Psoas muscle (tissue), 8 donors: Measurements from ENCODE around the gene EFNA2. TPM values are rescaled to one million over a fixed set of nuclear protein-coding genes. Genes with fewer than 3 reads are reported as not detected.

Experiments
- ATAC-seq, 4 donors: fragments of 200-7000 bp; cut with Tn5 transposase; one replicate each; pipeline ENCODE4 v1.9.1; 2020; ENCODE audit warnings: moderate library complexity in 3 of 4, mild to moderate bottlenecking in 2 of 4
- DNase-seq, 2 donors: peaks; one replicate each; pipeline ENCODE4 v3.0.0-alpha.2; 2020
- H3K27ac ChIP-seq: fragments of 200-600 bp; one replicate; pipeline ENCODE4 v1.8.0; 2022
- H3K27me3 ChIP-seq, 3 donors: fragments of 200-600 bp in 1 of 3; one replicate each; pipeline versions ENCODE4 v1.6.1 to v1.8.0; 2013 to 2022; ENCODE audit warnings: low read length in 2 of 3, mild to moderate bottlenecking in 2 of 3, moderate library complexity in 1 of 3; ENCODE audit not compliant: insufficient read depth in 3 of 3
- H3K36me3 ChIP-seq, 2 donors: fragments of 200-600 bp in 1 of 2; one replicate each; pipeline versions ENCODE4 v1.6.1 to v1.8.0; 2013 to 2022; ENCODE audit warnings: low read depth in 1 of 2, mild to moderate bottlenecking in 1 of 2, moderate library complexity in 1 of 2; ENCODE audit not compliant: insufficient read depth in 1 of 2
- H3K4me1 ChIP-seq: fragments of 200-600 bp; one replicate; pipeline ENCODE4 v1.8.0; 2022
- H3K4me3 ChIP-seq: fragments of 200-600 bp; one replicate; pipeline ENCODE4 v1.8.0; 2022; ENCODE audit warnings: mild to moderate bottlenecking
- H3K9me3 ChIP-seq: fragments of 200-600 bp; one replicate; pipeline ENCODE4 v1.8.0; 2022
- CTCF ChIP-seq: fragments of 200-600 bp; IDR thresholded peaks from one replicate; pipeline ENCODE4 v1.8.0; 2022; ENCODE audit warnings: antibody characterized with exemption
- WGBS, 3 donors: extraction: QIAGEN DNeasy Blood & Tissue Kit; methylation state at CpG; one replicate each; pipeline versions ENCODE4 v1.1.6 to v1.1.7; 2013; 5-methylcytosine and 5-hydroxymethylcytosine counted together
- intact Hi-C, 2 donors: fragments of 100-400 bp; cut with DNase I; formaldehyde crosslinking; loops; one replicate each; pipeline versions ENCODE4 v1.11.0 to v1.14.2; 2022
- polyA plus RNA-seq, 3 donors: library from polyadenylated mRNA; stranded (reverse); fragments of 200-250 nt; gene quantifications; one replicate each; pipeline ENCODE4 v1.2.3, GENCODE V29; 2013
- total RNA-seq, 4 donors: library from RNA; stranded (reverse); fragmentation: NEBNext Ultra II Directional in 2 of 4; extraction: Animal tissue kit (Norgen Biotek cat#: 25700) in 2 of 4; gene quantifications; one replicate each; pipeline versions ENCODE4 v1.2.1 to v1.2.4, GENCODE V29; 2021 to 2023
- donor health status: healthy with polysubstance abuse.
- donor health status: DM: no; HTN: no; CAD: no; lungs with moderate emphysema.
- donor health status: Bipolar disorder and iron deficiency.
- donor health status: healthy.
- donor health status: DM: yes; HTN: yes; CAD: no.
- donor health status: DM: no; HTN: no; CAD: no.
- donor health status: DM: no; HTN: no; CAD: no.
- donor health status: DM: yes; HTN: yes; CAD: no.

Gene EFNA2
- total and polyA plus RNA-seq, 7 donors = not detected

GRCh38 chr19:1349211-1349610 is 63.5 kb downstream of the EFNA2 start:
- H3K4me1 ChIP-seq = no peaks in the 10 kb centered on the region
- ATAC-seq = no peak
- intact Hi-C loops = no loop called here

GRCh38 chr19:1350867-1351266 is 65.2 kb downstream of the EFNA2 start:
- Histone ChIP-seq H3K27ac (no peak overlapping the region), H3K27me3 (peaks cover 0 to 8% (median 0%) of the 10 kb centered on the region in 3 donors), H3K4me1 (peaks cover 1% of the 10 kb centered on the region), H3K36me3 (no peaks in the 10 kb centered on the region), H3K9me3 (no peaks in the 10 kb centered on the region), H3K4me3 (no peak overlapping the region)
- TF ChIP-seq CTCF = no peak
- intact Hi-C loops = loop anchor here in 1 of 2 donors (5.0 kb wide), 1 partner anchor 116 kb away; no protein-coding TSS in a partner anchor
- DNase-seq (no peak), ATAC-seq (no peak)
- 29 to 45% (median 33%) methylated on average over 5 of the region's 5 CpGs for WGBS, 3 donors

More at GRCh38 chr19:1349211-1349610, 63.5 kb downstream of the EFNA2 start:
- peaks cover 0 to 8% (median 0%) of the 10 kb centered on the region in 3 donors for H3K27me3 ChIP-seq
- DNase-seq = no peak
- WGBS, 3 donors = 78 to 87% (median 79%) methylated on average over 18 of the region's 18 CpGs
- H3K36me3 ChIP-seq = no peaks in the 10 kb centered on the region
- H3K9me3 ChIP-seq = no peaks in the 10 kb centered on the region
- H3K4me3 ChIP-seq = no peak overlapping the region
- no peak overlapping the region for H3K27ac ChIP-seq
- no peak for TF ChIP-seq CTCF

Other genes with a start within 250 kb of the EFNA2 start
- gene ABCA7, start 245.8 kb upstream of the EFNA2 start, total RNA-seq = 10 to 100 TPM in 3 of 4 donors, 1 to 10 TPM in 1; 5.2 to 19.5 (median 16.5) TPM
- gene ABCA7, start 245.8 kb upstream of the EFNA2 start, polyA plus RNA-seq = 10 to 100 TPM in 1 of 3 donors, 1 to 10 TPM in 2; 2.6 to 10.1 (median 3.3) TPM
- gene ARHGAP45, start 218.7 kb upstream of the EFNA2 start, total RNA-seq = 1 to 10 TPM; 2.0 to 4.0 (median 3.2) TPM
- 1 to 10 TPM; 1.2 to 1.8 (median 1.8) TPM for gene ARHGAP45, start 218.7 kb upstream of the EFNA2 start, polyA plus RNA-seq
- gene POLR2E, start 190.5 kb upstream of the EFNA2 start, total RNA-seq = 100 to 1,000 TPM; 133 to 147 (median 143) TPM
- gene POLR2E, start 190.5 kb upstream of the EFNA2 start, polyA plus RNA-seq = 100 to 1,000 TPM; 170 to 243 (median 217) TPM
- gene GPX4, start 181.9 kb upstream of the EFNA2 start, total RNA-seq = 100 to 1,000 TPM; 279 to 560 (median 304) TPM
- 100 to 1,000 TPM; 490 to 762 (median 618) TPM for gene GPX4, start 181.9 kb upstream of the EFNA2 start, polyA plus RNA-seq
- 100 to 1,000 TPM in 1 of 4 donors, 10 to 100 TPM in 3; 20.9 to 138 (median 76.9) TPM for gene SBNO2, start 111.6 kb upstream of the EFNA2 start, total RNA-seq
- 10 to 100 TPM; 18.5 to 47.2 (median 20.2) TPM for gene SBNO2, start 111.6 kb upstream of the EFNA2 start, polyA plus RNA-seq
- gene STK11, start 80.1 kb upstream of the EFNA2 start, total RNA-seq = 10 to 100 TPM; 83.5 to 95.0 (median 88.3) TPM
- 100 to 1,000 TPM in 1 of 3 donors, 10 to 100 TPM in 2; 64.9 to 133 (median 83.4) TPM for gene STK11, start 80.1 kb upstream of the EFNA2 start, polyA plus RNA-seq
- gene CBARP, start 47.9 kb upstream of the EFNA2 start, total RNA-seq = 1 to 10 TPM in 2 of 4 donors, under 1 TPM in 2; 0.41 to 4.0 (median 1.5) TPM
- 10 to 100 TPM in 1 of 3 donors, under 1 TPM in 2; 0.75 to 19.0 (median 0.88) TPM for gene CBARP, start 47.9 kb upstream of the EFNA2 start, polyA plus RNA-seq
- gene ATP5F1D, start 44.1 kb upstream of the EFNA2 start, total RNA-seq = 100 to 1,000 TPM; 362 to 759 (median 472) TPM
- gene ATP5F1D, start 44.1 kb upstream of the EFNA2 start, polyA plus RNA-seq = 100 to 1,000 TPM; 310 to 858 (median 690) TPM
- 100 to 1,000 TPM in 3 of 4 donors, 10 to 100 TPM in 1; 84.7 to 331 (median 217) TPM for gene MIDN, start 37.3 kb upstream of the EFNA2 start, total RNA-seq
- 100 to 1,000 TPM in 1 of 3 donors, 10 to 100 TPM in 2; 29.2 to 147 (median 36.4) TPM for gene MIDN, start 37.3 kb upstream of the EFNA2 start, polyA plus RNA-seq
- 100 to 1,000 TPM; 137 to 591 (median 245) TPM for gene CIRBP, start 16.5 kb upstream of the EFNA2 start, total RNA-seq
- gene CIRBP, start 16.5 kb upstream of the EFNA2 start, polyA plus RNA-seq = 100 to 1,000 TPM; 249 to 321 (median 317) TPM
- 10 to 100 TPM in 3 of 4 donors, 1 to 10 TPM in 1; 9.0 to 18.1 (median 14.0) TPM for gene FAM174C, start 10.3 kb upstream of the EFNA2 start, total RNA-seq
- gene FAM174C, start 10.3 kb upstream of the EFNA2 start, polyA plus RNA-seq = 10 to 100 TPM; 21.8 to 88.8 (median 47.6) TPM
- gene NDUFS7, start 98.0 kb downstream of the EFNA2 start, total RNA-seq = 100 to 1,000 TPM; 230 to 338 (median 308) TPM
- 100 to 1,000 TPM; 177 to 423 (median 294) TPM for gene NDUFS7, start 98.0 kb downstream of the EFNA2 start, polyA plus RNA-seq
- gene GAMT, start 115.7 kb downstream of the EFNA2 start, total RNA-seq = 100 to 1,000 TPM; 227 to 339 (median 232) TPM
- 100 to 1,000 TPM; 162 to 464 (median 351) TPM for gene GAMT, start 115.7 kb downstream of the EFNA2 start, polyA plus RNA-seq
- gene DAZAP1, start 121.7 kb downstream of the EFNA2 start, total RNA-seq = 100 to 1,000 TPM in 1 of 4 donors, 10 to 100 TPM in 3; 59.9 to 122 (median 86.9) TPM
- 100 to 1,000 TPM in 1 of 3 donors, 10 to 100 TPM in 2; 68.9 to 103 (median 94.1) TPM for gene DAZAP1, start 121.7 kb downstream of the EFNA2 start, polyA plus RNA-seq
- gene RPS15, start 152.5 kb downstream of the EFNA2 start, total RNA-seq = 100 to 1,000 TPM; 697 to 992 (median 943) TPM
- 1,000 to 10,000 TPM; 2,739 to 4,077 (median 3,158) TPM for gene RPS15, start 152.5 kb downstream of the EFNA2 start, polyA plus RNA-seq
- gene APC2, start 164.2 kb downstream of the EFNA2 start, total RNA-seq = under 1 TPM; 0.04 to 0.06 (median 0.05) TPM
- gene APC2, start 164.2 kb downstream of the EFNA2 start, polyA plus RNA-seq = under 1 TPM in 2 of 3 donors, not detected in 1; 0.01 to 0.03 TPM
- 10 to 100 TPM in 3 of 4 donors, 1 to 10 TPM in 1; 8.1 to 20.1 (median 14.7) TPM for gene C19orf25, start 193.3 kb downstream of the EFNA2 start, total RNA-seq
- 10 to 100 TPM; 19.9 to 45.0 (median 30.4) TPM for gene C19orf25, start 193.3 kb downstream of the EFNA2 start, polyA plus RNA-seq
- gene PCSK4, start 204.5 kb downstream of the EFNA2 start, total RNA-seq = 1 to 10 TPM in 1 of 4 donors, under 1 TPM in 3; 0.57 to 1.5 (median 0.93) TPM
- gene PCSK4, start 204.5 kb downstream of the EFNA2 start, polyA plus RNA-seq = 1 to 10 TPM in 1 of 3 donors, under 1 TPM in 2; 0.74 to 1.3 (median 0.84) TPM
- 1 to 10 TPM in 3 of 4 donors, under 1 TPM in 1; 0.23 to 2.0 (median 1.4) TPM for gene REEP6, start 205.3 kb downstream of the EFNA2 start, total RNA-seq
- 1 to 10 TPM in 1 of 3 donors, under 1 TPM in 2; 0.55 to 1.5 (median 0.78) TPM for gene REEP6, start 205.3 kb downstream of the EFNA2 start, polyA plus RNA-seq
- gene ADAMTSL5, start 227.1 kb downstream of the EFNA2 start, total RNA-seq = 10 to 100 TPM in 3 of 4 donors, 1 to 10 TPM in 1; 8.1 to 20.1 (median 14.1) TPM
- 10 to 100 TPM in 1 of 3 donors, 1 to 10 TPM in 2; 3.9 to 12.6 (median 9.7) TPM for gene ADAMTSL5, start 227.1 kb downstream of the EFNA2 start, polyA plus RNA-seq
- gene PLK5, start 238.2 kb downstream of the EFNA2 start, total RNA-seq = not detected
- gene PLK5, start 238.2 kb downstream of the EFNA2 start, polyA plus RNA-seq = under 1 TPM in 2 of 3 donors, not detected in 1; 0.03 to 0.35 TPM